Measurements from ENCODE around the gene KNCN. TPM values are rescaled to one million over a fixed set of nuclear protein-coding genes. Genes with fewer than 3 reads are reported as not detected.

Gene KNCN
- total RNA-seq, 1 donor from 2014 or later, result not detected

DNA sequence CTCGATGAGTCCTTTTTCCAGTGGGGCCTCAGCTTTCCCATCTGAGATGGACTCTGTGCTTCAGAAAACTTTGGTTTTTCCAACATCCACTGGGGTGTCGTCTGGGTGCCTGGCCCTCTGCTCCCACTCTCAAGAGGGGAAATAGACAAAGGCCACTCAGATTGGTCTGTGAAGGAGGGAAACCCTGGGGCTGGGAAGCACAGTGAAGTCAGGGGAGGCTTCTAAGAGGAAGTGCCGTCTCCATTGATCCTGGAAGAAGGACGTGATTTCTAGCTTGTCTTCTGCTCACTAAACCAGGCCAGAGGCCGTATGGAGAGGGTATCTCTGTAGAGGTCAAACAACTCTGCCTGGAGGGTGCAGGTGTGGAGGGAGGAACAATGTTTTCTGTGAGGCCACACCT is 5.2 kb downstream of the KNCN start:
- peaks cover 42% of the 10 kb centered on the region for H3K27me3 ChIP-seq

GRCh38 chr1:46545784-46546183 is 5.7 kb downstream of the KNCN start:
- Histone ChIP-seq H3K4me1 (no peaks in the 10 kb centered on the region), H3K27ac (no peak overlapping the region), H3K36me3 (no peaks in the 10 kb centered on the region), H3K9me3 (no peaks in the 10 kb centered on the region), H3K27me3 (peaks cover 42% of the 10 kb centered on the region), H3K4me3 (no peak overlapping the region)
- DNase-seq (no peak), ATAC-seq (no peak)
- TF ChIP-seq CTCF (IDR thresholded peaks at IDR 0.05), result no peak
- intact Hi-C loops (cut with DNase I), result no loop called here

More for the DNA sequence above, 5.2 kb downstream of the KNCN start:
- Histone ChIP-seq H3K36me3 (no peaks in the 10 kb centered on the region), H3K27ac (no peak overlapping the region), H3K4me3 (no peak overlapping the region), H3K9me3 (no peaks in the 10 kb centered on the region), H3K4me1 (no peaks in the 10 kb centered on the region)
- DNase-seq (no peak), ATAC-seq (no peak)
- TF ChIP-seq CTCF (IDR thresholded peaks at IDR 0.05), result no peak
- intact Hi-C loops (cut with DNase I), result no loop called here

GRCh38 chr1:46544561-46545240 is 6.7 kb downstream of the KNCN start:
- Histone ChIP-seq H3K4me3 (no peak overlapping the region), H3K36me3 (no peaks in the 10 kb centered on the region), H3K4me1 (no peaks in the 10 kb centered on the region), H3K27me3 (peaks cover 42% of the 10 kb centered on the region), H3K9me3 (no peaks in the 10 kb centered on the region), H3K27ac (no peak overlapping the region)
- intact Hi-C loops (cut with DNase I), result no loop called here
- ATAC-seq (no peak), DNase-seq (no peak)
- TF ChIP-seq CTCF (IDR thresholded peaks at IDR 0.05), result no peak

DNA sequence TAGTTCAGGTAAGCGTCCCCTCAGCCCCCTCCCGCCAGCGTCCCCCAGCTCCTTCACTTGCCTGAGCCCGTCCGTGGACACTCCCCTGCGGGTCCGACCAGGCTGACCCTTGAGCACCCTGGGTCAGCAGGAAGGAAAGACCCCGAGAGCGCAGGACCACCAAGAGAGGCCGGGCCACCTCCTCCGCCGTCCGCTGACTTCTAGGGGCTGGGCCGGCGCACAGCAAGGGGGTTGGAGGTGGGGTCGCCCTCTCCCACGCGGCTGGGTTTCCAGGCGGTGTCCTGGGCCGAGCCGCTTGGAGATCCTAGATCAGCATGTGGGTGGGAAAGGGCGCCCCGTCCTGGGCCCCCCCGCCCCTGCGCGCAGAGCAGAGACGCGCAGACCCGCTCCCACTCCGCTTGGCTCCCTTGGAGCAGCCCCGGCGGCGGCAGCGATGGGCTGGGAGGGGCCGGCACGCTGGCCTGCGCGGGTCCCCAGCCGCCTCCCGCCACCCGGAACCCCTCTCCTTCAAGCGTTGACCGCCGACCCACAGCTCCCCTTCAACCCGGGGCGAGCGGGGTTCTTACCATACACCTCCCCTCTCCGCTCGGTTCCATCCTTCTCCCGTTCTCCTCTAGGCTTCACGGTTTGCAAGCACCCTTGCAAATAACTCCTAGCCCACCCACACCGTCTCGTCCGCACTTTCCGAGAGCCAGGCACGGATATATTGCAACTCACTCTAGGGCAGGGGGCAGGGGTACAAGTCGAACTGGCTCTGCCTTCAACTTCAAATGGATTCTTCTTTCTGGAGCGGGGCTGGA is 7.5 kb downstream of the KNCN start:
- ATAC-seq (no peak), DNase-seq (no peak)
- Histone ChIP-seq H3K36me3 (no peaks in the 10 kb centered on the region), H3K4me1 (no peaks in the 10 kb centered on the region), H3K9me3 (no peaks in the 10 kb centered on the region), H3K27ac (no peak overlapping the region), H3K27me3 (peaks cover 42% of the 10 kb centered on the region), H3K4me3 (no peak overlapping the region)
- intact Hi-C loops (cut with DNase I), result no loop called here
- no peak for TF ChIP-seq CTCF (IDR thresholded peaks at IDR 0.05)

GRCh38 chr1:46543382-46543760 is 8.1 kb downstream of the KNCN start:
- no peaks in the 10 kb centered on the region for H3K9me3 ChIP-seq
- intact Hi-C loops (cut with DNase I), result no loop called here
- no peak for ATAC-seq
- no peak overlapping the region for H3K4me3 ChIP-seq
- no peak for TF ChIP-seq CTCF (IDR thresholded peaks at IDR 0.05)
- H3K36me3 ChIP-seq, result no peaks in the 10 kb centered on the region
- H3K27me3 ChIP-seq, result peaks cover 42% of the 10 kb centered on the region
- H3K27ac ChIP-seq, result no peak overlapping the region
- DNase-seq, result no peak
- no peaks in the 10 kb centered on the region for H3K4me1 ChIP-seq
